Thoracic aorta (tissue), 2 donors: Measurements from ENCODE around the gene TAC3. TPM values are rescaled to one million over a fixed set of nuclear protein-coding genes. Genes with fewer than 3 reads are reported as not detected.
A peak's percentile ranks its signal among the peaks of the same experiment; 100 is the strongest.
"Not testable (repeated sequence)": the region's sequence is repeated elsewhere in the genome, so short reads cannot be mapped to it uniquely, and the experiment has no call there.

Source experiments
- ATAC-seq: fragments of 150-250 bp; one replicate; pipeline ENCODE4 v1.8.0; 2017; ENCODE audit warnings: low read depth; ENCODE audit not compliant: insufficient number of reproducible peaks, low FRiP score
- DNase-seq: peaks from one replicate; pipeline ENCODE4 v3.0.0-alpha.2; 2020; ENCODE audit warnings: low spot score
- H3K27ac ChIP-seq, 2 donors: fragments of 200-600 bp; sonication (generic); 1 replicate in 1 of 2; 2 replicates in 1 of 2; pipeline ENCODE4 v1.5.1; 2016; ENCODE audit warnings: mild to moderate bottlenecking in 2 of 2, moderate library complexity in 2 of 2
- H3K27me3 ChIP-seq: fragments of 200-600 bp; sonication (generic); replicated peaks from 2 replicates; pipeline ENCODE4 v1.6.0; 2016; ENCODE audit warnings: mild to moderate bottlenecking; ENCODE audit not compliant: insufficient read depth
- H3K36me3 ChIP-seq: fragments of 200-600 bp; sonication (generic); one replicate; pipeline ENCODE4 v1.5.1; 2016
- H3K4me1 ChIP-seq, 2 donors: fragments of 200-600 bp; sonication (generic); 1 replicate in 1 of 2; 2 replicates in 1 of 2; pipeline versions ENCODE4 v1.5.1 to v1.6.0; 2016; ENCODE audit warnings: low read depth in 2 of 2, mild to moderate bottlenecking in 1 of 2; ENCODE audit not compliant: control insufficient read depth in 1 of 2
- H3K4me3 ChIP-seq: fragments of 200-600 bp; sonication (generic); 2 replicates; pipeline ENCODE4 v1.5.1; 2016; ENCODE audit warnings: mild to moderate bottlenecking
- H3K9me3 ChIP-seq: fragments of 200-600 bp; sonication (generic); 2 replicates; pipeline ENCODE4 v1.5.1; 2016
- total RNA-seq, 2 donors: library from RNA; depleted of rRNA; stranded (reverse); fragments of >200 nt; gene quantifications; one replicate each; pipeline versions ENCODE4 v1.1.0 to v1.2.3, GENCODE V29; 2016
- TF ChIP-seq, protein P1 (sequence below): fragments of 200-600 bp; sonication (generic); IDR thresholded peaks from one replicate; pipeline ENCODE4 v1.5.1; 2019; ENCODE audit warnings: antibody characterized with exemption

Gene TAC3
- total RNA-seq, result not detected

DNA sequence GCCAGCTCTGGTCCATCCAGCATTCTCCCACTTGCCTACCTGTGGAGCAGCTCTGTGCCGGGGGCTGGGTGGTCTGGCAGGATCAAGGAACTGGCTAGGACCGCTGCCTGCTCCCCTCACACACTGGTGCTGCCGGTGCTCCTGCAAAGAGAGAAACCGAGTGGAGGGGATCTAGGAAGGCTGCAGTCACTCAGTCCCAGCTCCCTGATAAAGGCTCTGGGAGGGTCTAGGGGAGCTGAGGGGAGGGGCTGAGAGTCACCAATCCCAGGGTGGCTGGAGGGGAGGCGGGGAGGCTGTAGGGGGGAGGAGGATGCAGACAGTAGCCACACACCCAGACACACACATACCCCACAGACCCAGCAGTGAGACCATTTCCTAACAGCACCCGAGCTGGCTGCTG lies at the start of gene TAC3:
TAC3 (minus strand) TSS at position 182 of the 400 bp plus-strand sequence. CDS start 732 bp downstream, outside the sequence.
- DNase-seq, result no peak
- Histone ChIP-seq H3K4me3 (no peak within 1 kb of the TSS), H3K27ac (no peak within 1 kb of the TSS), H3K36me3 (no peaks in the 10 kb centered on the region), H3K27me3 (no peaks in the 10 kb centered on the region), H3K4me1 (no peaks in the 10 kb centered on the region), H3K9me3 (no peaks in the 10 kb centered on the region)
- TF ChIP-seq, protein P1, sequence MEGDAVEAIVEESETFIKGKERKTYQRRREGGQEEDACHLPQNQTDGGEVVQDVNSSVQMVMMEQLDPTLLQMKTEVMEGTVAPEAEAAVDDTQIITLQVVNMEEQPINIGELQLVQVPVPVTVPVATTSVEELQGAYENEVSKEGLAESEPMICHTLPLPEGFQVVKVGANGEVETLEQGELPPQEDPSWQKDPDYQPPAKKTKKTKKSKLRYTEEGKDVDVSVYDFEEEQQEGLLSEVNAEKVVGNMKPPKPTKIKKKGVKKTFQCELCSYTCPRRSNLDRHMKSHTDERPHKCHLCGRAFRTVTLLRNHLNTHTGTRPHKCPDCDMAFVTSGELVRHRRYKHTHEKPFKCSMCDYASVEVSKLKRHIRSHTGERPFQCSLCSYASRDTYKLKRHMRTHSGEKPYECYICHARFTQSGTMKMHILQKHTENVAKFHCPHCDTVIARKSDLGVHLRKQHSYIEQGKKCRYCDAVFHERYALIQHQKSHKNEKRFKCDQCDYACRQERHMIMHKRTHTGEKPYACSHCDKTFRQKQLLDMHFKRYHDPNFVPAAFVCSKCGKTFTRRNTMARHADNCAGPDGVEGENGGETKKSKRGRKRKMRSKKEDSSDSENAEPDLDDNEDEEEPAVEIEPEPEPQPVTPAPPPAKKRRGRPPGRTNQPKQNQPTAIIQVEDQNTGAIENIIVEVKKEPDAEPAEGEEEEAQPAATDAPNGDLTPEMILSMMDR, result no peak
- no peak for ATAC-seq

DNA sequence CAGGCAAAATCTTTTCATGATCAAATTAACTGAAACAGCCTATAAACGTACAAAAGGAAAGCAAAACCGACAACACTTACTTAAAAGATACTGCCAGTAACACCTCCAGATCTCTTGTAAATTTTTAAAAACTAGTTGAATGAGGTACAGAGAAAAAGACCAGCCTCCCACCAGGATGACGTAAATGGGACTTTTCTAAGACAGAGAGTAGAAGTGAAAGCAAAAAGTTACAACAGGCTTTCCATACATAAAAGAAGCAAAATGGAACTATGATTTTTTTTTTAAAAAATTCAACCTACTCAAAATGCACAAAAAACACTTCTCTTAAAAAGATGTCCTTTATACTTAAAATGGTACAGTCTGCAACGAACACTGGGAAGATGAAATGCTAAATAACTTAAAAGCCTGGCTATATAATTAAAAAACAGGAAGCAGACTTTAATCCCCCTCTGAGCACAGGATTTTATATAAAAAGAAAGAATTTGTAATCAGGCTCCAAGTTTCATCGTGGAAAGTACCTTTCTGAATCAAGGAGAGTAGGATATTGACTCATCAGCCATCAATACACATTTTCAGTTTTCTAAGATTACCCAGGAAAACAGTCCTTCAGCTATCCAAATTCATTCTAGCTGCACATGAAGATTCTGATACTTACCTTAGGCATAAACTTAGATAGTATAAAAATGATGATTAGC lies 47.8 kb upstream of the TAC3 start:
- TF ChIP-seq, protein P1, result no peak
- no peak overlapping the region for H3K4me3 ChIP-seq
- H3K9me3 ChIP-seq, result no peaks in the 10 kb centered on the region
- ATAC-seq (no peak), DNase-seq (no peak)
- no peaks in the 10 kb centered on the region for H3K4me1 ChIP-seq
- no peak overlapping the region for H3K27ac ChIP-seq
- peaks cover 10% of the 10 kb centered on the region for H3K36me3 ChIP-seq
- no peaks in the 10 kb centered on the region for H3K27me3 ChIP-seq

GRCh38 chr12:57058454-57058853 lies 42.1 kb upstream of the TAC3 start:
- ATAC-seq (no peak), DNase-seq (no peak)
- TF ChIP-seq, protein P1, result no peak
- H3K27me3 ChIP-seq, result no peaks in the 10 kb centered on the region
- peaks cover 0 to 6% of the 10 kb centered on the region in 2 donors for H3K4me1 ChIP-seq
- no peaks in the 10 kb centered on the region for H3K9me3 ChIP-seq
- H3K27ac ChIP-seq, result no peak overlapping the region
- peaks cover 10% of the 10 kb centered on the region for H3K36me3 ChIP-seq
- H3K4me3 ChIP-seq, result no peak overlapping the region

DNA sequence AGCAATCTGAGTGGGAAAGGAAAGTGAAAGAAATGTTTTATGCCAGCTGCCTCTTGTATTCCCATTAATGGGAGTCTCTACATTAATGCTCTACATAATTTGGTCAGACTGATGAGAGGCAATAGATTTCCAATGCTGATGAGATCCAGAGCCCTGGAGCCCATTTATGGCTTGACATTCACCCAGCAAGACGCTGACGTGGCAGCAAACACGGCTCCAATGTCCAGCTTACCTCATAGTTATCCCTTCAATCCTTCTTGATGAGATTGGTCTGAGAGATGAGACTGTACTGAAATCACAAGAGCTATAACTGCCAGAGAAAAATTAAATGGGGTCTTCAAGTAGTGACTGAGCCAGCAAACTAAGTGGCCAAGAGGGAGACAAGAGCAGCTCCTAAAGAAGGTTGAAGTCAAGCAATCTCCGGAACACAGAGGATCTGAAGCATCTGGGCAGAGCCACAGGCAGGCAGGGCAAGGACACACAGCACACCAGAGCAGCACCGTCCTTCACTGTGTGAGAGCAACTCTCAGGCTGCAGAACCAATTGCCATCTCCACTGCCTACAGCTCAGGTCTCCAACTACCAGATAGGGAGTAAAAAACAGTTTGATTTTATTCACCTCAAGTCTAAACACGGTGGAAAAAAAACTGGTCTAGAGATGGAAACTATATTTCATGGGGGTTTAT lies 40.9 kb upstream of the TAC3 start:
- peak overlapping the region; percentile 41 for H3K4me3 ChIP-seq
- TF ChIP-seq, protein P1, result no peak
- DNase-seq (no peak), ATAC-seq (no peak)
- H3K4me1 ChIP-seq, result peaks cover 0 to 6% of the 10 kb centered on the region in 2 donors
- no peaks in the 10 kb centered on the region for H3K9me3 ChIP-seq
- H3K27ac ChIP-seq, result peak overlapping the region in 1 of 2 donors; percentile 39
- no peaks in the 10 kb centered on the region for H3K27me3 ChIP-seq
- peaks cover 10% of the 10 kb centered on the region for H3K36me3 ChIP-seq

DNA sequence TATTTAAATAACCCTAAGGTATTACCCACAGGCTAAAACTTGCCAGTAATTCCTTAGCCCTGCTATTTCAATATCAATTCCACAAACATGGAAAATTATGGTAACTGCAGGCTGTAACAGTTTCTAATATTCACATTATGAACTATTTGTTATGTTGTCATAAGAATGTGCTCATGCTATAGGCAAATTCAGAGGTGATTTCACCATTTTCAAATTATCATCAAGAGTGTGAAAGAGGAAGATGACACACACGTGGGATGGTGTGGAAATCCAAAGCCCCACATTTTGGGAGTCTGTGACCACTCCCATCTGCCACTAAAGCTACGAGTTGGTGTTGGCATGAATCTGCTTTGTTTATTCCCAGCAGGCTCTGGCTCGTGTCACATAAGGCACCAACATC lies 39.5 kb upstream of the TAC3 start:
- ATAC-seq, result no peak
- TF ChIP-seq, protein P1, result no peak
- H3K4me3 ChIP-seq, result no peak overlapping the region
- H3K27ac ChIP-seq, result no peak overlapping the region
- no peaks in the 10 kb centered on the region for H3K27me3 ChIP-seq
- no peaks in the 10 kb centered on the region for H3K9me3 ChIP-seq
- H3K4me1 ChIP-seq, result peaks cover 0 to 6% of the 10 kb centered on the region in 2 donors
- no peak for DNase-seq
- H3K36me3 ChIP-seq, result peaks cover 10% of the 10 kb centered on the region

DNA sequence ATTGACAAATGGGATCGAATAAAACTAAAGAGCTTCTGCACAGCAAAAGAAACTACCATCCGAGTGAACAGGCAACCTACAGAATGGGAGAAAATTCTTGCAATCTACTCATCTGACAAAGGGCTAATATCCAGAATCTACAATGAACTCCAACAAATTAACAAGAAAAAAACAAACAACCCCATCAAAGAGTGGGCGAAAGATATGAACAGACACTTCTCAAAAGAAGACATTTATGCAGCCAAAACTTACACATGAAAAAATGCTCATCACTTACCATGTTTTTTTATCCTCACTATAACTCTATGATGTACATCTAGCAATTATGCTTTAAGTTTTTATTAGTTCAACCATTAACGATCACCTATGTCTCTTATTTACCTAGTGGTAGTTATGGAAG lies 37.6 kb upstream of the TAC3 start:
- not testable (repeated sequence) for ATAC-seq, H3K4me1 ChIP-seq, H3K4me3 ChIP-seq, H3K36me3 ChIP-seq, H3K27ac ChIP-seq, H3K27me3 ChIP-seq, DNase-seq, H3K9me3 ChIP-seq

GRCh38 chr12:57053146-57053545 lies 36.8 kb upstream of the TAC3 start:
- not testable (repeated sequence) for H3K36me3 ChIP-seq, H3K27ac ChIP-seq, H3K27me3 ChIP-seq, H3K4me1 ChIP-seq, DNase-seq, H3K9me3 ChIP-seq, H3K4me3 ChIP-seq, ATAC-seq
